Esophagus mucosa (tissue), 1 donor: ENCODE measurements around the gene METTL24. TPM values are rescaled to one million over a fixed set of nuclear protein-coding genes. Genes with fewer than 3 reads are reported as not detected.

Source experiments
- total RNA-seq: library from RNA; stranded (reverse); gene quantifications from one replicate; pipeline ENCODE4 v1.2.4, GENCODE V29; 2023
- donor health status: DM: yes; HTN: yes; CAD: no.

Gene METTL24
- total RNA-seq, 1 donor from 2014 or later, result not detected

Other genes with a start within 250 kb of the METTL24 start
- 6.0 TPM for gene WASF1, start 178.7 kb downstream of the METTL24 start, total RNA-seq
- gene CDC40, start 177.9 kb downstream of the METTL24 start, total RNA-seq, result 14.7 TPM
- gene DDO, start 57.2 kb upstream of the METTL24 start, total RNA-seq, result 0.08 TPM
- gene SLC22A16, start 118.3 kb upstream of the METTL24 start, total RNA-seq, result not detected